Measurements from ENCODE around the gene THBD.

Gene THBD

DNA sequence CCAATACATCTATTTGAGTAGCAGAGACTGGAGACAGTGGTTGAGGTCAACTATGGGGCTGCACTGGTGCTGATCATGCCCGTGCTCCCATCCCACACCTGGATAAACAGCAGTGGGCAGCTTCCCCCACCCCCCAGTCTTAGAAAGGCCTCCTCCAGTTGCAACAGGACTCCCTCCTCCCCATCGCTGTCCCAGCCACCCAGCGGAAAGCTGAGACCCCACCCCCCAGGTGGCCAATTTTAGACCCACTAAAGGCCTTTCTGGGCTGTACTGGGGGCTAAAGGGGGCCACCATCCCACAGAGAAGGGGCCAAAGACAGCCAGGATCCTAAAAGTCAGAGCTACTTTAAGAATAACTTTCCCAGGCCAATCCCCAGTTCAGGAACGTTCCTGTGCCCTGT lies 15.6 kb downstream of the THBD start:
- DNase-seq: no peak

DNA sequence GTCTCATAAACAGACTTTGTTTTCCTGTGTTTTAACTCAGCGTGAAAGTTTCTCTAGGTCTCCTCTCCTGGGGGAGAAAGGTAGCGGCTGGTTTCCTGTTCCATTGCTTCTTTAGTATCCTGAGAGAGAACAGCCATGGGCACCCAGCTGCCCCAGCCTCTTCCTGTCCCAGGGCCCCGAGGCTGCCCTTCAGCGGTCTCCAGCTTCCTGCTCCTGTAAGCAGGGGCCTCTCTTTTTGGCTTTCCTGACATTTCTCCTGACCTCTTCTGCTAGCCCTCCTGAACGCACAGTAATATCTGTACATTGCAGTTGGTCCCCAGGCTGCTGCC lies 16.8 kb downstream of the THBD start:
- DNase-seq: no peak

DNA sequence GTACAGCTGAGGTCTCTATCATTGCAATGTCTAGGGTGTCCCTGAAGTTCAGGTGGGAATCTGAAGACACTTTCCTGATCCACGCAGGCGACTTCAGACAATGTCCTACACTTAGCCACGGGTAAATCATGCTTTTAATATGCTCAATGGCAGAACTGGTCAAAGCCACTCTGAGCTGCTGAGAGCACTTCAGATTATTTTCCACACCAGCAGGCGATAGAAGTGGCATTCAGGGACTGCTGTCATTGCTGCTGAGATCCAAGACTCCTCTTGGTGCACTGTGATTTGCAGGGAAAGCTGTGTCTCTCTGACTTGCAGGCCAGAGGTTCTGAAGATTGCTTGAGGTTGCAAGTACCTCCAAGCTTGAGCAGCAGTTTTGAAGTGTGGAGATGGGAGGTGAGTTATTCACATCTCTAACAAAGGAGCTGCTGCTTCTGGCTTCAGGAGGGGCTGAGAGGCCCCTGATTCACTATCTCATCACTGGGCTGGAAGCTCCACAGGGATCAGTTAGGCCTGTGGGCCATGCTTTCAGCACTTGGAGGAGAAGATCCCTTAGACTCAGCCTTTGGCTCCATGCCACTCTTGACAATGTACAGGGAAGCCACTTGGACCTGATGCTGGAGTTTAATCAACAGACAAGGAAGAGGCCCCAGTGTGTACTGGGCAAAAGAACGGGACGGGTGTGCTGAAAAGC lies 17.3 kb downstream of the THBD start:
- no peak for DNase-seq

DNA sequence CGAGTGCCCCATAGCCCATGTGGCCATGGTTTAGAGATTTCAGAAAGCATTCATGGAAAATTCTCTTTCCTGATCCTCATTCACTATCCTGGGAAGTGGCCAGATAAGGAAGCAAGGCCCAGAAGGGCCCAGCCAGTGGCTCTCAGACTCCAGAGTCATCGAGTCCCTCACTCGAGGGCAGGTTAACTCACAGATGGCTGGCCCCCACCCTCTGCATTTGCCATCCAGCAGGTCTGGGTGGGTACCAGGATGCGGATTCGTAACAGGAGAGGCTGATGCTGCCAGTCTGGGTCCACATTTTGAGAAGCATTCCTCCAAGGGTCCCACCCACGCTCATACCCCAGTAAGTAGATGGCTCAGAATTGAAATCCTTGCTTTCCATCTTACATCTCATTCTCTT lies 18.1 kb downstream of the THBD start:
- DNase-seq: no peak

DNA sequence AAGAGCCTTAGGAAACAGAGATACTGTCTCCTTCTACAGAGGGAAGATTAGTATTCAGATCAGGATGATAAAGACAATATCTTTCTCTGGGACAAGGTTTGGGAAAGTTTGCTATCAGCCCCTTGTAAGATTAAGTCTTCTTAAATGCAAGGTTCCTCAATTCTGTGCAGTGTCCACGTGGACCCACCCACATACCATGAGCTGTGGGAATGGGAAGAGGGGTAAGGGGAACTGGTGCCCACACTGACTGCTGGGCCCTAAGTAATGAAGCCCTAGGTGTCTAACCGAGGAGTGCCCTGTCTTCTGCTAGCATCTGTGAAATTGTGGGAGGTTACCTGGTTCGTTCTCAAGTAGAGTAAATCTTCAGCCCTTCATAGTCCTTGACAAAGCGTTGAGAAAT lies 20.1 kb downstream of the THBD start:
- no peak for DNase-seq

DNA sequence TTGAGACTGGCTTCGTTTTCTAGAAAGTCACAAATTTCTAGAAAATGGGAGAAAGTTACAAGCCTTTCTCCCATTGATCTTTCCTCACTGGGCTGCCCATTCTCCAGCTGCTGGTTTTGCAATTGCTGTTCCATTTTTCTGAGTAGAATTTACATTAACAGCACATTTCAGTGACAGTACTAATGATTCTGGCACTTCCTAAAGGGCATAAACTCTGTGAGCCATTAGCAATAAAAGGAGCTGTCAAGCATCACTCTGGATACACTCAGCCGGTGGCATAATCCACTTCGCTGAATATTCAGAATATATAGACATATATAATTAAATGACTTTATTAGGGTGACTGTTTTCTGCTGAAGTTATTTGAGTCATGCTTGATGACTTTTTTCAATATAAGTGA lies 21.1 kb downstream of the THBD start:
- no peak for DNase-seq

DNA sequence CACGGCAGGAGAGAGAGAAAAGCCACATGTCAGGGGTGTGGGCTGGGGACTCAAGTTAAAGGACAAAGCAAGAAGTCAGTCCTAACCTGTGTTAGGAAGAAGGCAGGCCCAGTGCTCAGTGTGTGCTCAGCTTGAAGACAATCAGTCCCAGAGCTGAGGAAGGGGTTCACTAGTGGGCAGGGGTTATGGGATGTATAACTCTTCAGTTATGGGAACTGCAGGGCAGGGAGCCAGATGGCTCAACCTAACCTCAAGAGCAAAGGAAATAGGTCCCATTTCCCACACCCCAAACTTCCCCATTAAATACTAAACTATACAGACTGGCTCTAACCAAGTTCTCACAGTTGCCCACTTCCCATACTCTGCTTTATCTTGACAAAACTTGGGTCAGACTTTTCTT lies 21.8 kb downstream of the THBD start:
- peak in 1 of 2 donors; percentile 54 for DNase-seq

DNA sequence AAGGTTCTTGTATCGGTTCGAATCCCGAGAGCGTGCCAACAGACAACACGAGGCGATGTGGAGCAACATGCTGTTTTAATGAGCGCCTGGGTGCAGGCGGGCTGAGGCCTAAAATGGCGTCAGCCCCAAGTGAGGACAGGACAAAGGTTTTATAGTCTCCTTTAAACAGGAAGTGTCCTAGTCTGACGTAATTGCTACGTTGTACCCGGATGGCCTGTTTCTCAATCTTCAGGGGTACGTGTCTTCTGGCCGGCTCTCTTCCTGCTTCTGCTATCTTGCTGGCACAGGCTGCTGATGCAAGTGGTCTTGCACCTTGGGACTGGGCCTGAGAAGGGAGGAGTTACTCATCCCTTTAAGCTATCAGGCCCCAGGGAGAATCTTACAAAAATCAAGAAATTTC lies 24.0 kb downstream of the THBD start:
- DNase-seq: peak; percentile 20 to 47

DNA sequence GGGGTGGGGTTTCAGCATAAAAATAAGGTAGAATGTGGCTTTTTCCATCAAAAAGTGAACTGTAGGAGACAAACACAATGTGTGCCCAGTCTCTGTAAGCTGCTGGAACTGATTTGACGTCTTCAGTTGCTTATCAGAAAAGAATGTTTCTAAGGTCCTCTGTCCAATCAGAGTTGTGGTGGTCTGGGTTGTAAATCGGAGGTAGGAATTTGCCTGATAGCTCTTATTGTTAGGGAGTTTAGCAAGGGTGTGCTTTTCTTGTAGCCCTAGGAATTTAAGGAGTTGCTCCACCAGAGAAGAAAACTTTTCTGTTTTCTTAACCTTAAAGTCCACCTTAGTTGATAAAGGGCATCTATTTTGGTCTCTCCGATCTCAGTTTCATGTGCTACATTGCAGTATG lies 24.8 kb downstream of the THBD start:
- DNase-seq: no peak

DNA sequence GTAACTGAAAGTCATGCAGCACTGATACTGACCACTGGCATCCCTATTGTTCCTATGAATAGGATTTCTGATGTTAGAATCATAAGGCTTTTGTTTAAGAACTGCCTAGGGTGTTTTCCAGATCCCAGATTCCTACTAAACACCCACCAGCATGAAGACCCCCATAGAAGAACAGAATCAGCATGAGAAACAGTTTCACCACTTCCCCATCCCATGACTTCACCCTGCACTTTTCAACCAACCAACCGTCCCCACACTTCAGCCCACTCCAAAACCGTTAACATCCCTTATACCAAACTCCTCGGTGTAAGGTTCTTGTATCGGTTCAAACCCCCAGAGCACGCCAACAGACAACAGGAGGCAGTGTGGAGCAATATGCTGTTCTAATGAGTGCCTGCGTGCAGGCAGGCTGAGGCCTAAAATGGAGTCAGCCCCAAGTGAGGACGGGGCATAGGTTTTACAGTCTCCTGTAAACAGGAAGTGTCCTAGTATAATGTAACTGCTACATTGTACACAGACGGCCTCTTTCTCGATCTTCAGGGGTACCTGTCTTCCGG lies 25.8 kb downstream of the THBD start:
- no peak for DNase-seq

DNA sequence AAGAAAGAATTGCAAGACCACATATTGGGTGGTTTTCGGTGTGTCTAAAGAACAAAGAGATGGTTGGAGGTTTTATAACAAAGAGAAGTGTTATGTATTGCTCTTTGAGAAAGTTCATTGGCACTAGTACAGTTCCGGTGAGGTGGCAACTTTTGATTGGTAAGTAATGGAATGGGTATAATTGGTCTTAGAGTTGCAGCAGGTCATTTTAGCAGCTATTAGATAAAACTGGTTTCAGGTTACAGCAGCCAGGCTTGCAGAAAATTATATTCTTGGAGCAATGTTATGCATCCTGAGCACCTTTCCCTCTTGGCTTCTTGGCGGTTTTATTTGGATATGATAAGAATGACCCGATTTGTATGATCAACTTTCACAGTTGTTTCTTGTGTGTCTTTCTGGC lies 26.6 kb downstream of the THBD start:
- DNase-seq: no peak

DNA sequence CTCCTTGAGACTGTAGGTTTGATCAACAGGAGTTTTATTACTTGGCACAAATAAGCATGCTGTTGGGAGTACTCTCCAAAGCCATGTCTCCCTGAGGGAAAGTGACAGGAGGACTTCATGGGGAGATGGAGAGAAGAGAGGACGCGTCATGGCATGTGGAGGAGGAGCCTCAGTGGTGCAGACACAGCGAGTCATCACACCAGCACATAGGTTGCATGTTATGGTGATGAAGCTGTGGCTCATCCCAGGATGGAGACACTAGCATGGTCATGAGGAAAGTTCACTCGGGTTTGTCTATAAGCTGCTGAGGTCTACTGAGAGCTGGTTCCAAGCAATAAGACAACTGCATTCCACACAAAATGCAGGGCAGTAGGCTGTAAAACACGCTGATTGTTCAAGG lies 27.5 kb downstream of the THBD start:
- no peak for DNase-seq

DNA sequence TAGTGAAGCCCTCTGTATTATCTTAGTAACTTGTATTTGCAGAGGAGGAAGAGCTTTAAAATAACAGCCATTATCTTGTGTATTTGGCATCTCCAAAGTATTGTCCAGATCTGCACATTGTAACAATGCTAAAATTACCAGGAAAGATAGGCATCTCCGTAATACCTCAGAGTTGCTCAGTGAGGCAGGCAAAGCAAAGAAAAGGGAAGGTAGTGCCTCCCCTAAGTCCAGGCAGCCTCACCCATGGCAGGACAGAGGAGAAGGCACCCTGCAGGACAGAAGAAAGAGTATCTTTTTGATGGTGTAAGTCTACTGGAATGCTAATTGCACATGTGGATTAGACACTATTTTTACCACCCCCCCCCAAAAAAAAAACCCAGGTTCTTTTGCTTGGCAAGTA lies 27.9 kb downstream of the THBD start:
- no peak for DNase-seq

DNA sequence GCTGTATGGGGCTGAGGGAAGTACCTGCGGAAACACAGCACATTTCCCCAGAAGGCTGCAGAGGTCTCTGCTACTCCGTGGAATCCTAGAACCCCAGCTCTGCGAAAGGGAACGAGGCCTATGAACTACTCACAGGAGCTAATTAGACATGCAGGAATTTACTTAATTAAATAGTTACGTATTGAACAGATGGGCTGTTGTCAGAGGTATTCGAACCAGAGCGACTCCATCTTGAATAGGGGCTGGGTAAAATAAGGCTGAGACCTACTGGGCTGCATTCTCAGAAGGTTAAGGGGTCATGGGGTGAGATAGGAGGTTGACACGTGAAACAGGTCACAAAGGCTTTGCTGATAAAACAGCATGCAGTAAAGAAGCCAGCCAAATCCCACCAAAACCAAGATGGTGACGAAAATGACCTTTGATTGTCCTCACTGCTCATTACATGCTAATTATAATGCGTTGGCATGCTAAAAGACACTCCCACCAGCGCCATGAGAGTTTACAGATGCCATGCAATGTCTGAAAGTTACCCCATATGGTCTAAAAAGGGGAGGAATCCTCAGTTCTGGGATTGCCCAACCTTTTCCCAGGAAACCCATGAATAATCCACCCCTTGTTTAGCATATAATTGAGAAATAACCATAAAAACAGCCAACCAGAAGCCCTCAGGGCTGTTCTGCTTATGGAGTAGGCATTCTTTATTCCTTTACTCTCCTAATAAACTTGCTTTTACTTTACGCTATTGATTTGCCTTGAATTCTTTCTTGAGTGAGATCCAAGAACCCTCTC lies 29.0 kb downstream of the THBD start:
- no peak for DNase-seq

DNA sequence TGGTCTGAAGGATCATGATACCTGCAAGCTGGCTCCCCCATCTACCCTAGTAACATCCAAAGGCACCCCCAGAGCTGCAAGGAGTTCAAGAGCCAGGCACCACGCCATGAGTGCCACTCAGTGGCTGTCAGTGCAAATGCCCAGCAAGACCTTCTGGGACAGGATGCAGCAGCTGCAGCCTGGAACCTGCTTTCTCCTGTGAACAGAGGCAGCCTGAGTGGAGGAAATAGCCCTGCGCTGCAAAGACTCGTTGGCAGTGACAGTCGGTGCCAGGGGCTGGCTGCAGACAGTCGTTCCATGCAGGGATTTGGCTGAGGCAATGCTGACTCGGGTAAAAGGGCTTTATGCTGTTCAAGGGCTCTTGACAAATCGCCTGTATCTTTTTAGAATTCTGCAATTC lies 30.1 kb downstream of the THBD start:
- no peak for DNase-seq

DNA sequence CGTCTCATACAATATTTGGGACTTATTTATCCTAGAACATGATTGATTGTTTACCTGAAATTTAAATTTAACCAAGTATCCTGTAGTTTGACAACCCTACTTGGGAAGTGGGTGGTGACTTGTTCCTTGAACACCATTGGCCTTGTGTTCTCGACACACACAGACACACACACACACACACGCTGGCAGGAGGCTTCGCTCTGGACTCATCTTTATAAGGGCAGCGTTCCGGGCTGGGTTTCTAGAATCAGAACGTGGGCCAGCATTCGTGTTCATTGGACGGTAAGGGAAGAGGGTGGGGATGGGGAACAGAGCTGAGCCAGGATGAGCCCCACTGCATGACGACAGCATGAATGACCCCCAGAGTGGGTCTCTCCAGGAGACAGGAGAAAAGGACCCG lies 30.5 kb downstream of the THBD start:
- DNase-seq: no peak

DNA sequence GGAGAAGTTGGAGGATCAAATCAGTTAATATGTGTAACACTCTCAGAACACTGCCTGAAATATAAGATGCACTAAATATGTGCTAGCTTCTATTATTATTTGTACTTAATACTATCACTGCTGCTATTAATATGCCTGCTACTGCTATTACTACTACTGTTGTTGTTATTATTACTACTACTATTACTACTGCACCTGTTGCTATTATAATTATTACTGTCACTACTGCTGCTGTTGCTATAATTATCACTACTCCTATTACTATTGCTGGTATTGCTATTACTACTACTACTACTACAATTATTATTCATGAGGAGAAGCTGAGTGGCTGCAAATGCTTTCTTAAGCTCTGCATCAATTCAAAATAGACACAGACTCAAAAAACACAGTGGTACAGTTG lies 31.0 kb downstream of the THBD start:
- DNase-seq: no peak

DNA sequence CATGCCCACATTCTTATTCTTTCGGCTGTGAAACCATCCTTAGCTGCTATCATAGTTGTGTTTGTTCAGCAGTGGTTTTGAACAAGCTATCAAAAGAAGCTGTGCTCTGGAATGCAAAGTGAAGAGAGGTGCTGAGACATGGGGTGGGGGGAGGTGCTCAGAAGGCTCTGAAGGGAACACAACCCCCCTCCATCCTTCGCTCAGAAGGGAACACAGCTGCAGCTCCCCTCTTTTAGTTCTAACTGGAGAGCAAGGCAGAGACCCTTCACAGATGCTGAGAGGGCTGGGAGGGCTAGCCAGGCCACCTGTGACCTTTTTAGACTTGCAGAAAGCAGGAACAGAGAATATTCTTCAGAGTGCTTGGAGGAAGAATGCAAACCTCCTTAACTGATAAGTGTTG lies 32.0 kb downstream of the THBD start:
- no peak for DNase-seq

DNA sequence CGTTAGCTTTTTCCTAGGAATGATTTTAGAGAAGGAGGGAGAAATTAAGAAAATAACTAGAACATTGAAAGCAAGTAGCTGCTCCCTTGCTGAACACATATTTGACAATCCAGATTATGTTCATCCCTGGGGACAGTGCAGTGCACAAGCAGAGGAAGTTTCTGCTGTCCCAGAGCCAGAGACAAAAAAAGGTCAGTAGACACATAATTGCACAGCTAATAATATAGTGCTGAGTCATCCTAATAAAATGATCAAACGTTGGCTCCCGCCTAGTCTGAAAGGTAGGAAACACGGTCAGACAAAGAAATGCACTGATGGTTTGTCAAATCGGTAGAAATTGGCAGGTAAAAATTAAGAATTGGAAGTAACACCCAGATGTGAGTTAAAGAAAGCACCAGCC lies 36.0 kb downstream of the THBD start:
- DNase-seq: no peak

DNA sequence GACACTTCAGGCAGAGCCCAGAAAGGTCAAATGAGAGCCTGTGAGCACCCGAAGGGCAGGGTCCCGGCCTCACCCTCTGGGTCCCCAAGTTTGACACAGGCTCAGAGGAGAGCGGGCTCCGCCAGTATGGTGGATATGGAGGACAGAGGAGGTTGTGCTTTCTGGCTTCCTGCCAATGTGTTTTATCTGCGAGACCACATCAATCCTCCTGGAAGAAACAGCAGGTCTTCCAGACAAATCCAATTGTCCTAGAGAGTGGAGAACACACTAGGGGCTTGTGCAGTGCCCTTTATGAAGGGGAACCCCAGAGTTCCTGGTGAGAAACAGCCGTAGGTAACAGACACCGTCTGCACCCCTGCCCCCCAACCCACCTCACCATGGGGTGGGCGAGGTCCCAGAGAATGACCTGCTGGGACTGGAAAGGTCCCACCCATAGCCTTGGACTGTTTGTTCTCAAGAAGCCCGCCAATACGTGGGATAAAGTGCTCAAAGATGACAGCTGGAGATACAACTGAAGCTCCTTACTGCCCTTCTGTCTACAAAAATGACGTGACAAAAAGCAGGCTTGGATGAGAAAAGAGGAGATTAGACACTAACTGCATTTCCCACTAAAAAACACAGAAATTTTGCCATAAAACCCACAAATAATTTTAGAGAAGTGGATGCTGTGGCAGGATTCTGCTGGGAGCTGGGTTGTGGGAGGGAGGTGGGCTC lies 38.3 kb downstream of the THBD start:
- no peak for DNase-seq

DNA sequence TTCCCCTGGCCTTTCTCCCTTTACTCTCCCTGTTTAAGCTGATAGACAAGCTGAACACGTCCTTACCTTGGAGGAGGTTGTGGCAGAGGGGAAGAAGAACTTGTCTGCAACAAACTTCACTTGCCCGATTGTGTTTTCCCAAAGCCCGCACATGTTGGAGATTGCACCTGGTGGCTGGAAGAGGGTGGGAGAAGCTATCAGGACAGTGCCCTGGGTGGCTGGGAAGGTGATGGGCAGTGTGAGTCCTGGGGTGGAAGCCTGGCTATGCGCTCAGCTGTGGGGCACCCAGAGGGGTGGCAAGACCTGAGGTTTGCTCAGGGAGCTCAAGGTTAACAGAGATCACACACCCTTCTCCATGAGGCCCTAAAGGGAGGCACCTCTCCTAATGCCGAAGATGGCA lies 39.4 kb downstream of the THBD start:
- DNase-seq: no peak

DNA sequence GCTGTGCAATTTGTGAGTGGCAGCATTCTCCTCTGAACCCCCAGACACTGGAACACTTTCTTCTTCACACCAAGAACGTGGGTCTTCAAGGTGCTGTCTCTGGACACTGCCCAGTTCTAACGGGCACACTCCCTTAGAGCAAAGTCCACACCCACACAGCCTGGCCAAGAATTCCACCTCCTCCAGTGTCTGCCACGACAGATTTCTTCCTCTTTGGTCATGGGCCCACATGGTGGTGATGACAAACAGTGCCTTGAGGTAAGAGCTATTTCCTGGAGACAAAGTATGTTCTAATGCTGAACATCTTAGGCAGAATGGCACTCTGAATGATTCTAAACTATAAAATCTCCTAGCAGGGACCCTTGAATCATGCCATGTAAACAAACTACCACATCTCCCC lies 39.8 kb downstream of the THBD start:
- DNase-seq: no peak

DNA sequence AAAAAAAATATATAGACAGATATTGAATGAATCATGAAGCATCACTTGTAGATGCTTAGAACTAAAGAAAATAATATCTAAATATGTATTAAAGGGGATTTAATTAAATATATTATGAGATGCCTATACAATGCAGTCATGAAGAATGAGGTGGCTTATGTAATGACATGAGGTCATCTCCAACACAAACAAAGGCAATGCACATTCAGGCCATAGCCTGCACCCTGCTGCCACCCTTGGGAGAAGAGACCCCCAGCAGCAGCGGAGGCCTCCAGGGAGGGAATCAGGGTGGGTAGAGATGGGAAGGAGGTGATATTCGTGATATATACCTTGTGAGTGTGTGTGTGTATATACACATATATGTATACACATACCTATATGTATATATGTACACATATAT lies 40.8 kb downstream of the THBD start:
- DNase-seq: no peak
